AML-193 (cell line): Measurements from ENCODE around the gene CSTPP1.
"Not testable (repeated sequence)": the region's sequence is repeated elsewhere in the genome, so short reads cannot be mapped to it uniquely, and the experiment has no call there.

Source experiments
- DNase-seq, 2 experiments: peaks; one replicate each; lab custom pipeline; 2025; lab: John Stamatoyannopoulos, UW

CSTPP1 gene

GRCh38 chr11:47099918-47100315 lies 163.4 kb downstream of the CSTPP1 start:
- DNase-seq: no peak

GRCh38 chr11:47101406-47101805 lies 164.8 kb downstream of the CSTPP1 start:
- DNase-seq: no peak

GRCh38 chr11:47104261-47104950 lies 167.8 kb downstream of the CSTPP1 start:
- DNase-seq: no peak

GRCh38 chr11:47105541-47105940 lies 169.0 kb downstream of the CSTPP1 start:
- DNase-seq: no peak

GRCh38 chr11:47105974-47106373 lies 169.4 kb downstream of the CSTPP1 start:
- no peak for DNase-seq

- no peak for DNase-seq
Observed at GRCh38 chr11:47106798-47107411, 170.3 kb downstream of the CSTPP1 start.

- DNase-seq: no peak
Observed at GRCh38 chr11:47107744-47108143, 171.2 kb downstream of the CSTPP1 start.

- DNase-seq: no peak
Observed at GRCh38 chr11:47108214-47108613, 171.7 kb downstream of the CSTPP1 start.

GRCh38 chr11:47109051-47109726 lies 172.6 kb downstream of the CSTPP1 start:
- DNase-seq: no peak

- DNase-seq: no peak
Observed at GRCh38 chr11:47109727-47110246, 173.2 kb downstream of the CSTPP1 start.

GRCh38 chr11:47111318-47111804 lies 174.8 kb downstream of the CSTPP1 start:
- DNase-seq: no peak

- DNase-seq: not testable (repeated sequence)
Observed at GRCh38 chr11:47112941-47113340, 176.4 kb downstream of the CSTPP1 start.

- DNase-seq: not testable (repeated sequence)
Observed at GRCh38 chr11:47118958-47119688, 182.6 kb downstream of the CSTPP1 start.

GRCh38 chr11:47121056-47121455 lies 184.5 kb downstream of the CSTPP1 start:
- DNase-seq: no peak

GRCh38 chr11:47121731-47122130 lies 185.2 kb downstream of the CSTPP1 start:
- DNase-seq: no peak

GRCh38 chr11:47123094-47123493 lies 186.5 kb downstream of the CSTPP1 start:
- no peak for DNase-seq

GRCh38 chr11:47124675-47125074 lies 188.1 kb downstream of the CSTPP1 start:
- DNase-seq: no peak

- DNase-seq: no peak
Observed at GRCh38 chr11:47125083-47125482, 188.5 kb downstream of the CSTPP1 start.

- no peak for DNase-seq
Observed at GRCh38 chr11:47127213-47127612, 190.7 kb downstream of the CSTPP1 start.

GRCh38 chr11:47130543-47130942 lies 194.0 kb downstream of the CSTPP1 start:
- no peak for DNase-seq

- no peak for DNase-seq
Observed at GRCh38 chr11:47131136-47131535, 194.6 kb downstream of the CSTPP1 start.

- no peak for DNase-seq
Observed at GRCh38 chr11:47132490-47132889, 195.9 kb downstream of the CSTPP1 start.
